Limb (tissue), 2 donors: ENCODE data around the gene CEP170.
A peak's percentile ranks its signal among the peaks of the same experiment; 100 is the strongest.

Experiments
- DNase-seq, 2 donors: peaks; one replicate each; pipeline ENCODE4 v3.0.0-alpha.2; 2016; ENCODE audit errors: extremely low spot score in 2 of 2

The CEP170 gene

GRCh38 chr1:243254927-243255790, at the start of gene CEP170:
Gene CEP170, minus strand, starts transcription at chr1:243255281. Its CDS starts 30,001 bp downstream, at chr1:243225280.
- peak; percentile 97 to 99 for DNase-seq

- no peak for DNase-seq
These were observed 46.0 kb upstream of the CEP170 start for GRCh38 chr1:243301059-243301458.

- no peak for DNase-seq
These were observed 44.0 kb upstream of the CEP170 start for GRCh38 chr1:243299069-243299468.

- no peak for DNase-seq
These were observed 39.6 kb upstream of the CEP170 start for GRCh38 chr1:243294723-243295121.

GRCh38 chr1:243293941-243294722, 39.1 kb upstream of the CEP170 start:
- DNase-seq: no peak

- no peak for DNase-seq
These were observed 37.0 kb upstream of the CEP170 start for GRCh38 chr1:243292117-243292516.

- DNase-seq: no peak
These were observed 36.2 kb upstream of the CEP170 start for GRCh38 chr1:243291292-243291691.

- no peak for DNase-seq
These were observed 33.0 kb upstream of the CEP170 start for GRCh38 chr1:243288062-243288461.

GRCh38 chr1:243287652-243288051, 32.6 kb upstream of the CEP170 start:
- no peak for DNase-seq

GRCh38 chr1:243287123-243287460, 32.0 kb upstream of the CEP170 start:
- DNase-seq: no peak

GRCh38 chr1:243286409-243287122, 31.5 kb upstream of the CEP170 start:
- no peak for DNase-seq

- no peak for DNase-seq
These were observed 26.6 kb upstream of the CEP170 start for GRCh38 chr1:243281672-243282071.

- DNase-seq: no peak
These were observed 25.6 kb upstream of the CEP170 start for GRCh38 chr1:243280571-243281129.

GRCh38 chr1:243275316-243275715, 20.2 kb upstream of the CEP170 start:
- no peak for DNase-seq

GRCh38 chr1:243273945-243274344, 18.9 kb upstream of the CEP170 start:
- DNase-seq: no peak

- no peak for DNase-seq
These were observed 18.4 kb upstream of the CEP170 start for GRCh38 chr1:243273506-243273905.

GRCh38 chr1:243272401-243272800, 17.3 kb upstream of the CEP170 start:
- no peak for DNase-seq

GRCh38 chr1:243271996-243272395, 16.9 kb upstream of the CEP170 start:
- DNase-seq: no peak

GRCh38 chr1:243270097-243270864, 15.2 kb upstream of the CEP170 start:
- DNase-seq: no peak

- DNase-seq: no peak
These were observed 14.3 kb upstream of the CEP170 start for GRCh38 chr1:243269461-243269801.
